ENCODE results near the gene ACTN1. TPM values are rescaled to one million over a fixed set of nuclear protein-coding genes. Genes with fewer than 3 reads are reported as not detected.

The ACTN1 gene
- total and polyA plus RNA-seq, 2 of the 8 experiments (the other 6 are each of a cell fraction or from before 2014, with no cell fraction given) = 236 to 262 TPM

GRCh38 chr14:68865542-68865941 is 113.6 kb downstream of the ACTN1 start:
- H3K36me3 ChIP-seq (ENCODE audit: control insufficient read depth in 2 of 4, insufficient read depth in 4 of 4, low read length in 3 of 4) = no peaks in the 10 kb centered on the region
- 94% methylated on average over 2 of the region's 2 CpGs; no CpG with 5 or more reads in 1 of the 2 experiments for WGBS, 2 experiments (ENCODE audit: extremely low coverage in 1 of 2, insufficient coverage in 1 of 2, insufficient read length in 1 of 2, insufficient replicate concordance in 2 of 2, low coverage in 1 of 2, low lambda C conversion rate in 2 of 2, missing lambda C conversion rate in 1 of 2)
- H2BK120ac ChIP-seq (replicated peaks; ENCODE audit: low read depth, low read length) = no peak overlapping the region
- H3K27ac ChIP-seq (ENCODE audit: low read depth, low read length) = no peak overlapping the region
- no peak overlapping the region for H3K14ac ChIP-seq (ENCODE audit: insufficient read length)
- no peak overlapping the region for H4K91ac ChIP-seq (replicated peaks; ENCODE audit: insufficient read length, low read length)
- no peak for TF ChIP-seq JUN (IDR thresholded peaks at IDR 0.05; ENCODE audit: low read depth, low read length)
- TF ChIP-seq CEBPB (IDR thresholded peaks at IDR 0.05; ENCODE audit: low read depth, low read length) = no peak
- no peak for TF ChIP-seq SIN3A (conservative IDR thresholded peaks at IDR 0.05 in 1 of 2, IDR thresholded peaks at IDR 0.05 in 1 of 2; ENCODE audit: low read depth in 1 of 2, low read length in 2 of 2)
- H4K8ac ChIP-seq (ENCODE audit: extremely low read depth, insufficient read depth, low read length) = no peak overlapping the region
- no peaks in the 10 kb centered on the region for H4K20me1 ChIP-seq (replicated peaks in 1 of 2; ENCODE audit: control insufficient read depth in 1 of 2, insufficient read depth in 2 of 2, low read length in 2 of 2)
- H2BK5ac ChIP-seq (ENCODE audit: low read depth, low read length) = no peak overlapping the region
- no peak overlapping the region for H2BK20ac ChIP-seq (ENCODE audit: low read length)
- H3K4me3 ChIP-seq (ENCODE audit: extremely low read depth in 1 of 4, insufficient read depth in 2 of 4, low read depth in 3 of 4, low read length in 4 of 4) = no peak overlapping the region
- no peaks in the 10 kb centered on the region for H3K9me3 ChIP-seq (ENCODE audit: insufficient read depth in 2 of 2, low read depth in 1 of 2, low read length in 1 of 2)
- no peak overlapping the region for H3K9ac ChIP-seq (replicated peaks in 1 of 4; ENCODE audit: extremely low read depth in 1 of 4, low read depth in 3 of 4, low read length in 3 of 4)
- peaks cover 0 to 9% (median 0%) of the 10 kb centered on the region in 4 experiments; a peak in 2 of 7 replicates for H3K4me1 ChIP-seq (replicated peaks in 1 of 4; ENCODE audit: control insufficient read depth in 3 of 4, insufficient read depth in 4 of 4, low read length in 3 of 4)
- no peaks in the 10 kb centered on the region for H3K23me2 ChIP-seq (ENCODE audit: low read depth, low read length)
- no peak overlapping the region for H2BK15ac ChIP-seq (ENCODE audit: low read length)
- ChIA-PET POLR2A (ENCODE audit: partially characterized antibody) (no interaction called here), CTCF (ENCODE audit: partially characterized antibody) (interaction anchor here (0.7 to 8.7 kb wide), 12 partner anchors 7 to 241 kb away, joined by 3 to 69 read pairs (median 4); no protein-coding TSS in a partner anchor)
- no peaks in the 10 kb centered on the region for H3K79me1 ChIP-seq (ENCODE audit: low read depth, low read length)
- no peaks in the 10 kb centered on the region for H3K27me3 ChIP-seq (replicated peaks in 1 of 4; ENCODE audit: control insufficient read depth in 3 of 4, extremely low read depth in 1 of 4, insufficient read depth in 3 of 4, low read length in 3 of 4)
- no peak overlapping the region for H3K4ac ChIP-seq (replicated peaks; ENCODE audit: insufficient read length, low read depth, low read length)
- H3K79me2 ChIP-seq (ENCODE audit: control insufficient read depth in 1 of 2, insufficient read depth in 2 of 2, low read length in 2 of 2) = no peaks in the 10 kb centered on the region
- no peak overlapping the region for H2BK12ac ChIP-seq (ENCODE audit: low read depth, low read length)
- no peak overlapping the region for H3K56ac ChIP-seq (replicated peaks; ENCODE audit: insufficient read length, low read depth, low read length)
- no peak overlapping the region for H3K4me2 ChIP-seq (ENCODE audit: insufficient read depth in 1 of 2, low read depth in 2 of 2, low read length in 2 of 2)
- H3K23ac ChIP-seq (ENCODE audit: insufficient read length) = no peak overlapping the region
- no peak overlapping the region for H4K5ac ChIP-seq (ENCODE audit: insufficient read length, low read depth, low read length)
- H2AK5ac ChIP-seq (ENCODE audit: low read depth, low read length) = no peak overlapping the region
- H3K18ac ChIP-seq (ENCODE audit: extremely low read depth, low read length) = no peak overlapping the region
- no peak overlapping the region for H2AFZ ChIP-seq (ENCODE audit: low read length)
- no peak for DNase-seq (ENCODE audit: low read depth in 1 of 2, low spot score in 2 of 2)
- no peak for FAIRE-seq

Measured in H1 (cell line).